ENCODE data around the gene SYCP3. TPM values are rescaled to one million over a fixed set of nuclear protein-coding genes. Genes with fewer than 3 reads are reported as not detected.

The SYCP3 gene
- total RNA-seq, 1 donor from 2014 or later, result not detected

GRCh38 chr12:101750152-101750551 is 10.9 kb upstream of the SYCP3 start:
- no peak overlapping the region for H3K4me3 ChIP-seq (ENCODE audit: low read depth, low read length)
- H3K27me3 ChIP-seq (ENCODE audit: control insufficient read depth, insufficient read depth, low read length), result no peaks in the 10 kb centered on the region
- TF ChIP-seq CTCF (IDR thresholded peaks at IDR 0.05; ENCODE audit: insufficient read depth, low read length, poor library complexity, severe bottlenecking), result no peak
- no peak for DNase-seq (ENCODE audit: low read depth)
- peaks cover 2% of the 10 kb centered on the region for H3K36me3 ChIP-seq (ENCODE audit: control insufficient read depth, insufficient read depth, low read length)

DNA sequence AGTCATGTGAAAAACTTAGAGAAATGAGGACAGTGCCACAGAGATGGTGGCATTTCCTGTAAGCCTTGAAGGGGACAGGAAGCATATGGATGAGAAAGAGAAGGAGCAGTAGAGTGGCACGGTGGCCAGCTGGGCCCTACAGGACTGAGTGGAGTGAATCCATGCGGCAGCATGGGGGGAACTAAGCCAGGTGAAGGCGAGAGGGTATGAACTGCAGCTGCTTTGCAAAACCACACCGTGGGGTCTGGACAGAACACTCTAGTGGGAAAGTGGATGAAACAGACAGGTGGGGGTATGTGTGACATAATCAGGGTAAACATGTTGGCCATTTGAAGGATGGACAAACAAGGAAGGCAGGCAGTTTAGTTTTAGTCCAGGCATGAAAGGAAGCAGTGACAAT is 10.4 kb upstream of the SYCP3 start:
- no peak for TF ChIP-seq CTCF (IDR thresholded peaks at IDR 0.05; ENCODE audit: insufficient read depth, low read length, poor library complexity, severe bottlenecking)
- no peaks in the 10 kb centered on the region for H3K27me3 ChIP-seq (ENCODE audit: control insufficient read depth, insufficient read depth, low read length)
- H3K36me3 ChIP-seq (ENCODE audit: control insufficient read depth, insufficient read depth, low read length), result peaks cover 2% of the 10 kb centered on the region
- H3K4me3 ChIP-seq (ENCODE audit: low read depth, low read length), result no peak overlapping the region
- no peak for DNase-seq (ENCODE audit: low read depth)

- Histone ChIP-seq H3K36me3 (ENCODE audit: control insufficient read depth, insufficient read depth, low read length) (peaks cover 2% of the 10 kb centered on the region), H3K27me3 (ENCODE audit: control insufficient read depth, insufficient read depth, low read length) (no peaks in the 10 kb centered on the region), H3K4me3 (ENCODE audit: low read depth, low read length) (no peak overlapping the region)
- TF ChIP-seq CTCF (IDR thresholded peaks at IDR 0.05; ENCODE audit: insufficient read depth, low read length, poor library complexity, severe bottlenecking), result no peak
- no peak for DNase-seq (ENCODE audit: low read depth)
Measured at GRCh38 chr12:101748907-101749306, 9.6 kb upstream of the SYCP3 start.

- Histone ChIP-seq H3K4me3 (ENCODE audit: low read depth, low read length) (no peak overlapping the region), H3K36me3 (ENCODE audit: control insufficient read depth, insufficient read depth, low read length) (peaks cover 2% of the 10 kb centered on the region), H3K27me3 (ENCODE audit: control insufficient read depth, insufficient read depth, low read length) (no peaks in the 10 kb centered on the region)
- no peak for DNase-seq (ENCODE audit: low read depth)
- no peak for TF ChIP-seq CTCF (IDR thresholded peaks at IDR 0.05; ENCODE audit: insufficient read depth, low read length, poor library complexity, severe bottlenecking)
Measured at GRCh38 chr12:101747697-101748096, 8.4 kb upstream of the SYCP3 start.

DNA sequence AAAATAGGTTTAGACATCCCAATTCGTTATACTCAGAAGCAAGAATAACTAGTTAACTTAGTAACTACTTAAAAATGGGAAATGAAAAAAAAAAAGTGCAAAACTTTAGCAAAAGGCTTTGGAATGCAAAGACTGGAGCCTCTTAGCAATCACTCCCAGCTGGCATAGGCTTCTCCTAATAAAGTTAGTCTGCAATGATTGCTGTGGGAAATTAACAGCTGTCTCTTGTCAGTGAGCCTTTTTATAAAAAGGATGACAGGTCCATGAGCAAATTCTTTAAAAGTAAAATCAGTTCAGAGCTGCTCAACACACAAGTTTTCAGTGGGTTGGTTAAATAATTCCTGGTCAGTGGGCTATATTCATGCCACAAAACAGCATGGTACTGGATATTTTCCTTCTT is 7.4 kb upstream of the SYCP3 start:
- H3K4me3 ChIP-seq (ENCODE audit: low read depth, low read length), result no peak overlapping the region
- peaks cover 2% of the 10 kb centered on the region for H3K36me3 ChIP-seq (ENCODE audit: control insufficient read depth, insufficient read depth, low read length)
- no peak for DNase-seq (ENCODE audit: low read depth)
- no peak for TF ChIP-seq CTCF (IDR thresholded peaks at IDR 0.05; ENCODE audit: insufficient read depth, low read length, poor library complexity, severe bottlenecking)
- H3K27me3 ChIP-seq (ENCODE audit: control insufficient read depth, insufficient read depth, low read length), result no peaks in the 10 kb centered on the region

DNA sequence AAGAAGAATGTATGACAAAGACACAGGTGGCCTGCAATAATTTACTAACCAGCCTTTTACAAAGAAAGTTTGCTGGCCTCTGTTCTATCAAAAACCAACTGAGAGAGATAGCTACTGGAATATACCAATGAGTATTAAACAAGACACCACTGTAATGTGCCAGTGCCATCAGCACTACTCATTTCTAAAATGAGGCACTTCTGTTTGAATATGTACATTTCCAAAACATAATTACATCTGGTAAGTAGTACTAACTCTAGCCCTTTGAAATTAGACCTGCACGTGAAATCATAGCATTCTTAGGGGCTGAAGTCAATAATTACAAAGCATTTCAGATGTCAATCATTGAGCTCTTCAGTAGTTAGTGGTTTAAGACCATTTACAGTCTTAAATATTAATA is 6.9 kb upstream of the SYCP3 start:
- Histone ChIP-seq H3K4me3 (ENCODE audit: low read depth, low read length) (no peak overlapping the region), H3K36me3 (ENCODE audit: control insufficient read depth, insufficient read depth, low read length) (peaks cover 2% of the 10 kb centered on the region), H3K27me3 (ENCODE audit: control insufficient read depth, insufficient read depth, low read length) (no peaks in the 10 kb centered on the region)
- DNase-seq (ENCODE audit: low read depth), result no peak
- no peak for TF ChIP-seq CTCF (IDR thresholded peaks at IDR 0.05; ENCODE audit: insufficient read depth, low read length, poor library complexity, severe bottlenecking)
